K562 (cell line): ENCODE data around the gene RBFOX2. TPM values are rescaled to one million over a fixed set of nuclear protein-coding genes. Genes with fewer than 3 reads are reported as not detected.

Experiments used
- ATAC-seq: fragments of 200-7000 bp; cut with Tn5 transposase; 3 replicates; pipeline ENCODE4 v1.9.1; 2020; ENCODE audit warnings: moderate library complexity
- BruUV-seq: library from RNA; stranded (reverse); fragments of 400-500 nt; replicated peaks from 2 replicates; lab custom pipeline; 2021; lab: Mats Ljungman, UMichigan
- CTCF ChIA-PET: fragments of 300-600 bp; formaldehyde crosslinking; extraction: SDS; loops from one replicate; lab custom pipeline; 2021; ENCODE audit warnings: low intra/inter-chr PET ratio; lab: Yijun Ruan, JAX
- POLR2A ChIA-PET: fragments of 300-600, 350-650 bp; sonication (Branson Sonifier 250); formaldehyde crosslinking; extraction: SDS; loops from one replicate; lab custom pipeline; 2021; ENCODE audit warnings: antibody characterized with exemption, inconsistent platforms; lab: Yijun Ruan, JAX
- DNase-seq, 4 experiments: peaks; one replicate each; pipeline versions ENCODE4 v3.0.0 to v3.0.0-alpha.2; 2011 to 2018; ENCODE audit warnings: low spot score in 3 of 4, mixed read lengths in 3 of 4; ENCODE audit errors: extremely low read depth in 1 of 4
- FAIRE-seq: peaks from 2 replicates; lab custom pipeline; 2011; peaks lifted over from hg19 to GRCh38; lab: Jason Lieb, UNC
- H2AFZ ChIP-seq: 2 replicates; pipeline ENCODE4 v1.6.0; 2011; ENCODE audit warnings: low read depth, low read length, control low read depth, inconsistent platforms
- H3K27ac ChIP-seq: fragments of 200-600 bp; 3 replicates; pipeline ENCODE4 v1.8.0; 2011; ENCODE audit warnings: low read depth, mild to moderate bottlenecking, control low read depth, inconsistent platforms, low read length, moderate library complexity, mixed read lengths; ENCODE audit errors: extremely low read depth
- H3K27me3 ChIP-seq, 2 experiments: fragments of 300-600 bp in 1 of 2; 2 replicates in 1 of 2; 3 replicates in 1 of 2; pipeline versions ENCODE4 v1.6.0 to v1.8.0; 2011; ENCODE audit warnings: inconsistent platforms in 2 of 2, low read length in 2 of 2, mild to moderate bottlenecking in 1 of 2, mixed read lengths in 1 of 2, moderate library complexity in 1 of 2; ENCODE audit not compliant: control insufficient read depth in 2 of 2, insufficient read depth in 2 of 2
- H3K36me3 ChIP-seq: fragments of 300-600 bp; 3 replicates; pipeline ENCODE4 v1.8.0; 2011; ENCODE audit warnings: mild to moderate bottlenecking, low read length, inconsistent platforms; ENCODE audit not compliant: control insufficient read depth, insufficient read depth
- H3K4me1 ChIP-seq, 2 experiments: fragments of 200-600 bp in 1 of 2; replicated peaks in 1 of 2; 2 replicates in 1 of 2; 3 replicates in 1 of 2; pipeline versions ENCODE4 v1.5.1 to v1.8.0; 2011; ENCODE audit warnings: inconsistent platforms in 2 of 2, low read length in 2 of 2, mild to moderate bottlenecking in 1 of 2, mixed read lengths in 1 of 2, moderate library complexity in 1 of 2; ENCODE audit not compliant: control insufficient read depth in 2 of 2, insufficient read depth in 2 of 2
- H3K4me2 ChIP-seq: 2 replicates; pipeline ENCODE4 v1.6.1; 2011; ENCODE audit warnings: low read length, control low read depth, inconsistent platforms, mixed read lengths; ENCODE audit not compliant: insufficient read depth
- H3K4me3 ChIP-seq: fragments of 200-600 bp; sonication (generic), shearing (Covaris generic); 2 replicates; pipeline ENCODE4 v1.5.1; 2016; ENCODE audit warnings: control low read depth, inconsistent platforms
- H3K79me2 ChIP-seq: fragments of 200-600 bp; 3 replicates; pipeline ENCODE4 v1.8.0; 2011; ENCODE audit warnings: low read length, inconsistent platforms; ENCODE audit not compliant: control insufficient read depth, insufficient read depth
- H3K9ac ChIP-seq, 2 experiments: 2 replicates each; pipeline versions ENCODE4 v1.6.0 to v1.6.1; 2011; ENCODE audit warnings: low read depth in 2 of 2, low read length in 2 of 2, control low read depth in 1 of 2, inconsistent platforms in 1 of 2, mild to moderate bottlenecking in 1 of 2, mixed read lengths in 1 of 2; ENCODE audit not compliant: insufficient read depth in 1 of 2
- H3K9me1 ChIP-seq: one replicate; pipeline ENCODE4 v1.6.0; 2011; ENCODE audit warnings: inconsistent platforms, mild to moderate bottlenecking, low read length, moderate library complexity; ENCODE audit not compliant: control insufficient read depth, insufficient read depth
- H3K9me3 ChIP-seq: replicated peaks from 2 replicates; pipeline ENCODE4 v1.5.1; 2011; ENCODE audit warnings: low read depth, low read length, inconsistent platforms; ENCODE audit not compliant: control insufficient read depth, insufficient read depth
- H4K20me1 ChIP-seq: replicated peaks from 2 replicates; pipeline ENCODE4 v1.6.1; 2011; ENCODE audit warnings: low read length, inconsistent platforms, mixed read lengths; ENCODE audit not compliant: control insufficient read depth, insufficient read depth
- ARHGAP35 ChIP-seq: fragments of 450-650 bp; IDR thresholded peaks from 2 replicates; pipeline ENCODE4 v1.6.1; 2018; ENCODE audit not compliant: partially characterized antibody
- C11orf30 ChIP-seq: fragments of 450-650 bp; IDR thresholded peaks from 2 replicates; pipeline ENCODE4 v1.6.1; 2016; ENCODE audit warnings: low read depth, mild to moderate bottlenecking
- DPF2 ChIP-seq: fragments of 450-650 bp; IDR thresholded peaks from 2 replicates; pipeline ENCODE4 v1.6.1; 2016
- ERF ChIP-seq: fragments of 450-650 bp; formaldehyde crosslinking; IDR thresholded peaks from 2 replicates; pipeline ENCODE4 v1.4.0; 2020; ENCODE audit warnings: mild to moderate bottlenecking, mixed read lengths
- FOXA1 ChIP-seq: fragments of 450-650 bp; IDR thresholded peaks from 2 replicates; pipeline ENCODE4 v1.6.1; 2016; ENCODE audit warnings: mild to moderate bottlenecking, borderline replicate concordance
- MAFG ChIP-seq: fragments of 450-650 bp; conservative IDR thresholded peaks from 2 replicates; pipeline ENCODE4 v1.6.1; 2016; ENCODE audit warnings: missing genetic modification characterization, missing compliant biosample characterization
- NR2C2 ChIP-seq, 2 experiments: fragments of 200-800 bp in 1 of 2; sonication (Bioruptor generic) in 1 of 2; sonication (generic) in 1 of 2; formaldehyde crosslinking in 1 of 2; IDR thresholded peaks; 2 replicates each; pipeline versions ENCODE4 v1.6.1 to v1.8.0; 2016 to 2022; ENCODE audit warnings: mild to moderate bottlenecking in 1 of 2, missing compliant biosample characterization in 1 of 2, missing genetic modification characterization in 1 of 2, missing genetic modification reagents in 1 of 2
- RAD21 ChIP-seq, 2 experiments: fragments of 250-450 bp in 1 of 2; fragments of 450-650 bp in 1 of 2; sonication (Bioruptor Pico) in 1 of 2; formaldehyde crosslinking in 1 of 2; IDR thresholded peaks in 1 of 2; conservative IDR thresholded peaks in 1 of 2; 2 replicates each; pipeline versions ENCODE4 v1.4.0 to v1.8.0; 2020 to 2022; ENCODE audit warnings: mild to moderate bottlenecking in 2 of 2, moderate library complexity in 1 of 2
- SMC3 ChIP-seq: conservative IDR thresholded peaks from 2 replicates; pipeline ENCODE4 v1.6.1; 2011; ENCODE audit warnings: low read depth, low read length, improper control_type of control experiment; ENCODE audit not compliant: insufficient read depth
- ZNF316 ChIP-seq: fragments of 450-650 bp; IDR thresholded peaks from 2 replicates; pipeline ENCODE4 v1.6.1; 2016
- ZNF655 ChIP-seq: fragments of 250-450 bp; sonication (Bioruptor Pico); IDR thresholded peaks from 2 replicates; pipeline ENCODE4 v1.5.0; 2021
- WGBS: fragments of 100-300 bp; shearing (Covaris generic); methylation state at CpG from one replicate; pipeline ENCODE4 v1.1.6; 2016; ENCODE audit warnings: low coverage, mixed read lengths; ENCODE audit not compliant: insufficient coverage; ENCODE audit errors: missing lambda C conversion rate; 5-methylcytosine and 5-hydroxymethylcytosine counted together
- in situ Hi-C: fragments of 300-500 bp; cut with MboI; formaldehyde crosslinking; loops from 4 replicates; pipeline ENCODE4 v1.15.0; 2018; ENCODE audit warnings: inconsistent platforms, mixed read lengths
- intact Hi-C: fragments of 100-400 bp; cut with micrococcal nuclease; formaldehyde crosslinking; loops from 2 replicates; pipeline ENCODE4 v1.14.2; 2022
- polyA plus RNA-seq, 8 experiments: library from polyadenylated mRNA; depleted of rRNA in 4 of 8; stranded (reverse) in 5 of 8; unstranded in 3 of 8; fragments of >200 nt; fragmentation: Nextera tagmentation in 2 of 8; fragmentation: Illumina TruSeq in 1 of 8; extraction: Ambion mirVana in 2 of 8; extraction: Trizol in 1 of 8; gene quantifications; 2 replicates each; pipeline versions ENCODE4 v1.2.1 to v1.2.3, GENCODE V29; 2011 to 2014; ENCODE audit warnings: inconsistent platforms in 1 of 8, missing spikeins in 1 of 8
- total RNA-seq, 7 experiments: library from RNA; depleted of rRNA in 6 of 7; stranded (reverse); fragments of >200 nt in 6 of 7; fragmentation: Illumina TruSeq in 2 of 7; extraction: Trizol in 2 of 7; gene quantifications; 2 replicates each; pipeline versions ENCODE4 v1.2.1 to v1.2.3, GENCODE V29; 2011 to 2021; ENCODE audit warnings: low replicate concordance in 1 of 7

Gene RBFOX2
- total and polyA plus RNA-seq, 9 of the 15 experiments (the other 6 are each of a cell fraction or from before 2014, with no cell fraction given): 5.8 to 24.8 (median 14.2) TPM

GRCh38 chr22:35930933-35931332 lies 97.7 kb downstream of the RBFOX2 start (continued):
- TF ChIP-seq RAD21 (CRISPR knock-in tag; conservative IDR thresholded peaks at IDR 0.05 in 1 of 2, IDR thresholded peaks at IDR 0.05 in 1 of 2) (peak; percentile 77 to 88), SMC3 (peak; percentile 55), ERF (CRISPR knock-in tag) (no peak), DPF2 (no peak), NR2C2 (CRISPR knock-in tag; IDR thresholded peaks at IDR 0.05) (no peak), NR2C2 (tag; IDR thresholded peaks at IDR 0.05) (peak; percentile 26; the same call in 1 of the 2 replicates), FOXA1 (no peak), ZNF655 (CRISPR knock-in tag) (no peak)

GRCh38 chr22:35928285-35928798 lies 100.3 kb downstream of the RBFOX2 start:
- no peak overlapping the region for H3K27ac ChIP-seq
- H3K9me1 ChIP-seq: no peaks in the 10 kb centered on the region
- WGBS: 73% methylated on average over 3 of the region's 3 CpGs
- H3K36me3 ChIP-seq: no peaks in the 10 kb centered on the region
- H3K9me3 ChIP-seq: no peaks in the 10 kb centered on the region
- ChIA-PET CTCF (no interaction called here), POLR2A (interaction anchor here (1.4 kb wide), 1 partner anchor 9 kb away, joined by 5 read pairs; no protein-coding TSS in a partner anchor)
- peak; percentile 37 for FAIRE-seq
- intact Hi-C loops: no loop called here
- no peaks in the 10 kb centered on the region; the same call in 1 of the 2 replicates for H4K20me1 ChIP-seq
- H3K27me3 ChIP-seq: no peaks in the 10 kb centered on the region
- H3K9ac ChIP-seq: no peak overlapping the region
- peaks cover 0 to 3% of the 10 kb centered on the region in 2 experiments; a peak in 1 of 5 replicates for H3K4me1 ChIP-seq
- no peak overlapping the region for H2AFZ ChIP-seq
- no peaks in the 10 kb centered on the region for H3K79me2 ChIP-seq
- TF ChIP-seq ZNF316 (peak; percentile 78), ARHGAP35 (no peak), MAFG (tag) (0 out of 2 replicates have a peak, but pooled peaks have one; percentile 16), C11orf30 (peak; percentile 58)
- TF ChIP-seq, all 486 proteins: peak for 3
- Histone ChIP-seq H3K4me2 (no peak overlapping the region), H3K4me3 (no peak overlapping the region)
- ATAC-seq (no peak), DNase-seq (no peak)
- no TSS peak for BruUV-seq
- in situ Hi-C loops: loop anchor here (5.0 to 10.0 kb wide), 2 partner anchors 194 to 304 kb away; no protein-coding TSS in a partner anchor
